NCI-H2227 treated with DMSO at 0.1 percent for 48 hours (cell line): ENCODE data around the gene DCLRE1B.

Experiments
- DNase-seq: peaks from one replicate; lab custom pipeline; 2025; lab: John Stamatoyannopoulos, UW

The DCLRE1B gene

GRCh38 chr1:113928187-113928930, 23.2 kb downstream of the DCLRE1B start:
- DNase-seq = no peak

DNA sequence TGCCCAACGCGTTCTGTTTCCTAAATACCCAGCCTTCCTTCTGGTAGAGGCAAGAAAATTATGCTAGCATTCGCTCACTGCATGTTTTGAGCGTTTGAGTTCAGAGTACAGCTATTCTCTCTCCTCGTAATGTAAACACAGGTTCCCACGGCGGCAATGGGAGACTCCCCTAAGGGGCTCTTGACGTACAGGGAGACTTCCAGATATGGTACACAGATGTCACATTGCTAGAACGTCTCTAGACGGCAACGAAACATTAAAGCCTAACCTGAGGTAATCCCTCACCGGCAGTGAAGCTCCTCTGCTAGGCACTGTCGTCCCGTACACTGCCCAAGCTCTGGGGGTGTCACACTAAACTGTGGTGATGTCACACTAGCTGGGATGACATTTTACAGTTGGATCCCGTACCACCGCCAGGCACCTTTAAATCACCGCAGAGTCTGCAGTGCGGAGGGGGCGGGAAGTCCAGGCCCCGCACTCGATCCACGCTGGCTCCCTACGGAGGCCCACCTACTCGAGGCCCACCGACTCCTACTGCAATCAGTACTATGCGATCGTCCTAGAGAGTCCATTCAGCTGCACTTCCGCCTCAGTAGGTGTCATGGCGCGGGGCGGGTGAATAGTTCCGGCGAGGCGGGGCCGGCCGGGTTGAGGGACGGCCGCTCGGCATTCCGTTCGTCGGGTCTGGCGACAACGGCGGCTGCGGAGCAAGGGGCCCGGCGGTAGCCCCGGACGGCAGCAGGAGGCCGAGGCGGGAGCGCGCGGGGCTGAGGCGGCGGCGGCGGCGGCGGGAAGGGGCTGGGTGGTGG, 24.0 kb downstream of the DCLRE1B start, which contains the start of gene HIPK1:
HIPK1 (plus strand) TSS at position 384 of the 809 bp plus-strand sequence.
- peak; percentile 93 for DNase-seq

DNA sequence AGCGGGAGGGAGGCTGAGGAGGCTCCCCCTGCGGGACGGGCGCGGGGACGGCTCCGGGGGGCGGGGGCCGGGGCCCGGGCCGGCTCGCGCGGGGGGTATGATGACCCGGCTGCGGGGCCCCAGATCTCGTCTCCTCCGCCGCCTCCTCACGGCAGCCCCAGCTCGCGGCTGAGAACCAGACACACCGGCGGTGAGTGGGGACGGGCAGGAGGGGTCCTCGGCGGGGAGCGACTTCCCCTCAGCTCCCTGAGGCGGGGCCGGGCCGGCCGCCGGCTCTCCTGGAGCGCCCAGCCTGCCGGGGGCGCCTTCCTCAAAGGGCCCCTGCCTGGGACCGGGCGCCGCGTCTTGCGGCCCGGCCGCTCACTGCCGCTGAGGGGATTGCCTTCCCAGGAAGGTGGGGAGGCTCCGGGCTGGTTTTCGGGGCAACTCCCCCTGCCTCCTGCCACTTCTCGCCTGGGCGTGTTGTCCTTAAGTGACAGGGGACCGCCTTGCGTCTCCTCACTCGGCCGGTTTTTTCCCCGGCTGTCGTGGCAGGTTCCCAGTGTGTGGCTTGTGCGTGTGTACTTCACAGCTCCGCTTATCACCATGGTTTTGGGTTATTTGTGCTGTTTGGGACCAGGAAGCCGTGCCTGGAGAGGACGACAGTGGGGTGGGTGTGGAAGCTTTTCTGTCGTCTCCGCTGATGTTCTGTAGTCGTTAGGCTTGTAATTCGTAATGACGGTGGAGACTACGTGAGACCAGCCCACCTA, 24.8 kb downstream of the DCLRE1B start:
- DNase-seq = no peak

DNA sequence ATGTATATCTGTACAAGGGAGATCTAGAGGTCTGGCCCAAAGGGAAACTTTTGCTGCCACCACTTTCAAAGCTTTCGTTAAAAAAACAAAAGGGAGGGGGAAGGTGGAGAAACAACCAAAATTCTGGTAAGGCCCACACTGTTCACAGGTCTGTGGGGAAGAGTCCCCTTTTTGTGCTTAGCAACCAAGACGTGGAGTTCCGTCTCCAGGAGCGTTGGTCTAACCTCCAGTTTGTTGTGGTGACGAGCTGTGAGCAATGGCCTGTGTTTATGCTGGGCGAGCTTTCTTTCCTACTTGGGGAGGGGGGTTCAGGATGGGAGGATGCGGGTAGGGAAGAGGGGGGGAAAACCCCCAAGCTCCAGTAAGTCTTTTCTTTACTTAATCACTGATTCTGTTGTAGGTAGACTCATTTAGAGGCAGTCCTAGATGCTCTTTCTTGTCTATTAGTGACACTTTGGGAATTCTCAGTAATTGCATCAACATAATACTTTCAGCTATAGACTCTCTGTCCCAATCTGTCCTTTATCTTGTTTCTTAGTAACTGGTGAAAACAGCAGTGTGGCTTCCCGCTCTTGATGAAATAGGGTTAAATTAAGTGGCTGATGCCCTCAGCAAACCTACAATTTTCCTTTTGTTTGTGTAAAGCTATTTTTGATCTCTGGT, 25.5 kb downstream of the DCLRE1B start:
- peak; percentile 84 for DNase-seq

- no peak for DNase-seq
Observed at GRCh38 chr1:113931451-113931851, 26.3 kb downstream of the DCLRE1B start.

- DNase-seq = no peak
Observed at GRCh38 chr1:113934006-113934405, 28.9 kb downstream of the DCLRE1B start.

- no peak for DNase-seq
Observed at GRCh38 chr1:113934511-113935055, 29.5 kb downstream of the DCLRE1B start.

- DNase-seq = no peak
Observed at GRCh38 chr1:113935176-113935575, 30.1 kb downstream of the DCLRE1B start.

GRCh38 chr1:113935970-113936369, 30.8 kb downstream of the DCLRE1B start:
- DNase-seq = no peak

DNA sequence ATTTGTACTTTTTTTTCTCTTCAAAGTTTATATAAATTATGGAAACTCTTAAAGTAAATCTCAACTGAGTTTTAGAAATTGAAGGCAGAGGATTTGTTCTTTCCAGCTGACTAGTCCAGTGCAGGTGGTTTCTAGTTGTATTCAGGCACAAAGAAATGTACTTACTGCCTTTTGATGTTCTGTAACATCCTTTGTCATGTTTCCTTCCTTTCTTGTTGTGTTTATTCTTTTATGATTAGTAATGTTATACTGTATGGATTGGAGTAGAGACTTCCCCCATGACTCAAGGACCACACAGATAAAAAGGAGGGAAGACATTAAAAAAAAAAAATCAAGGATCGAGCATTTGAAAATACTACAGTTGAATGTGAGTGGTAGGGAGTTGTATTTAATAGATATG, 32.0 kb downstream of the DCLRE1B start:
- DNase-seq = no peak

- DNase-seq = no peak
Observed at GRCh38 chr1:113938192-113938591, 33.1 kb downstream of the DCLRE1B start.

DNA sequence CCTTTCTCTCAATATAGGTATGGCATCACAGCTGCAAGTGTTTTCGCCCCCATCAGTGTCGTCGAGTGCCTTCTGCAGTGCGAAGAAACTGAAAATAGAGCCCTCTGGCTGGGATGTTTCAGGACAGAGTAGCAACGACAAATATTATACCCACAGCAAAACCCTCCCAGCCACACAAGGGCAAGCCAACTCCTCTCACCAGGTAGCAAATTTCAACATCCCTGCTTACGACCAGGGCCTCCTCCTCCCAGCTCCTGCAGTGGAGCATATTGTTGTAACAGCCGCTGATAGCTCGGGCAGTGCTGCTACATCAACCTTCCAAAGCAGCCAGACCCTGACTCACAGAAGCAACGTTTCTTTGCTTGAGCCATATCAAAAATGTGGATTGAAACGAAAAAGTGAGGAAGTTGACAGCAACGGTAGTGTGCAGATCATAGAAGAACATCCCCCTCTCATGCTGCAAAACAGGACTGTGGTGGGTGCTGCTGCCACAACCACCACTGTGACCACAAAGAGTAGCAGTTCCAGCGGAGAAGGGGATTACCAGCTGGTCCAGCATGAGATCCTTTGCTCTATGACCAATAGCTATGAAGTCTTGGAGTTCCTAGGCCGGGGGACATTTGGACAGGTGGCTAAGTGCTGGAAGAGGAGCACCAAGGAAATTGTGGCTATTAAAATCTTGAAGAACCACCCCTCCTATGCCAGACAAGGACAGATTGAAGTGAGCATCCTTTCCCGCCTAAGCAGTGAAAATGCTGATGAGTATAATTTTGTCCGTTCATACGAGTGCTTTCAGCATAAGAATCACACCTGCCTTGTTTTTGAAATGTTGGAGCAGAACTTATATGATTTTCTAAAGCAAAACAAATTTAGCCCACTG, 35.5 kb downstream of the DCLRE1B start:
- no peak for DNase-seq

- DNase-seq = no peak
Observed at GRCh38 chr1:113941245-113941559, 36.1 kb downstream of the DCLRE1B start.

- DNase-seq = no peak
Observed at GRCh38 chr1:113942527-113942926, 37.4 kb downstream of the DCLRE1B start.

DNA sequence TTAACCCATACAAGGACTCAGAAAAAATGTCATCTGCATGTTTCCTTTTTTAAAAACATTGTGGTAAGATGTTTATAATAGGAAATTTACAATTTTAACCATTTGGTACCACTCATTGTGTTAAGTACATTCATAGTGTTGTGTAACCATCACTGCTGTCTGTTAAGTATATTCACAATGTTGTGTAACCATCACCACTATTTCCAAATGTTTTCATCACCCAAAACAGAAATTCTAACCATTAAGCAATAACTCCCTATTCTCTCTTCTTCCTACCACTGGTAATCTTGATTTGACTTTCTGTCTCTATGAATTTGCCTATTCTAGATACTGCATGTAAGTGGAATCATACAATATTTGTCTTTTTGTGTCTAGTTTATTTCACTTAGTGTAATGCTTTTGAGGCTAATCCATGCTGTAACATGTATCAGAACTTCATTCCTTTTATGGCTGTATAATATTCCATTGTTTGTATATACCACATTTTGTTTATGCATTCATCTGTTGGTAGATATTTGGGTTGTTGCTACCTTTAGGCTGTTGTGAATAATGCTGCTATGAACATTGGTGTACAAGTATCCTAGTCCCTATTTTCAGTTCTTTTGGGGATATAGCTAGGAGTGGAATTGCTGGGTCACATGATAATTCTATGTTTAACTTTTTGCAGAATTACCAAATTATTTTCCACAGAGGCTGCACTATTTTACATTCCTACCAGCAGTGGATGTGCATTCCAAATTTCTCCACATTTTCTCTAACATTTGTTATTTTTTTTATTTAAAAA, 38.1 kb downstream of the DCLRE1B start:
- DNase-seq = no peak

- DNase-seq = no peak
Observed at GRCh38 chr1:113945329-113945728, 40.2 kb downstream of the DCLRE1B start.

DNA sequence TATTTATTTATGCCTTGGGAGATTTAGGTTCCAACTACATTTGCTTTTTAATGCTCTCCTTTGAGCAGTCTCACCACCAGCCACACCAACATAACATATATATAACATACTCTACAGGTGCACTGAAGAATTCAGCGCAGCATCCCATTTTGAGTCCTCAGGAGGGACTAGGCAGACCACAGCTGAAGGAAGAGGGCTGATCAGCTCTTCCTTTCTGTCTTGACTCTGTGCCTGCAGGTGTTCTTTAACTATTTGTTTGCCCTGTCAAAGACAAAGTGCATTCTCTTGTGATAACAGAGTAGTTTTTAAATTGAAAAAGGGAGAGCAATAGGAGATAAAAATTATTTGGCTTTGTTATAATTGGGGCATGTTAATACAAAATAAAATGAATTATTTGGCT, 41.0 kb downstream of the DCLRE1B start:
- no peak for DNase-seq

DNA sequence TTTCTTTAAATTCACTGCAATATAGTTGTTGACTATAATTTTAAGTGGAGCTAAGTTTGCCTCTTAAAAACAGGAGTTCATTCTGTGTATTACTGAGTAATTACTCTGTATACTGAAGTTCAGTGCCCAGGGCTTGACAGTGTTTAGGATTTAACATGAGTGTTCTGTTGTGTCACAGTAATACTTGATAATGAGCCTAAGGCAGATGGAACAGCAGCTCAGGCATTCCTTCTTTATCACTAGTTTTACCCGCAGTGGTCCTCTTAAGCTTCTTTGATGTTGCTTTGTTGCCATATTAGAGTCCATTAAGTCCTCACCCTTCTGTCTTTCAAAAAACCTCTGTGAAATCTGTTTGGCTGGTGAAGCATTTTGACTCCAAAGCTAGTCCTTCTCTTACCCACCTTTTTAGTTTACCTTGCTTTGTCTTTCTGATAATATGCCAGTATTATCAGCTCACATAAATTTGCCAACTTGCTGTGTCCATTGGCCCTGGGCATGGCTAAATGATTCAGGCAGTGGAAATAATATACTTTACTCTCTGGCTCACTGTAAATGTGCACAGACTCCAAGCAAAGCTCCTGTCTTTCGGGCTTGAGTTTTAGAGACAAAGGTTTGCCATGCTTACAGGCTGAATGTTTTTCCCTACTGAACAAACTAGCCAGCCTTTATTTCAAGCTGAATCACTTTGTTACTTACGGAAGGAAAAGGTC, 41.7 kb downstream of the DCLRE1B start:
- DNase-seq = no peak

- no peak for DNase-seq
Observed at GRCh38 chr1:113947388-113948107, 42.4 kb downstream of the DCLRE1B start.
